ENCODE results near the gene DIP2B. TPM values are rescaled to one million over a fixed set of nuclear protein-coding genes. Genes with fewer than 3 reads are reported as not detected.

Gene DIP2B
- polyA plus RNA-seq, 2 of the 4 experiments (the other 2 are of a cell fraction), result 16.9 to 29.3 TPM

GRCh38 chr12:50718760-50719159, 214.0 kb downstream of the DIP2B start:
- H3K27ac ChIP-seq, result no peak overlapping the region
- H3K9me3 ChIP-seq, result no peaks in the 10 kb centered on the region
- H3K4me2 ChIP-seq, result no peak overlapping the region
- no peak overlapping the region for H3K4me3 ChIP-seq
- CTCF ChIA-PET, result interaction anchor here (1.9 kb wide), 1 partner anchor 16 kb away, joined by 6 read pairs; no protein-coding TSS in a partner anchor
- 93% methylated on average over 2 of the region's 2 CpGs for WGBS (ENCODE audit: missing lambda C conversion rate)
- POLR2A ChIA-PET, result no interaction called here
- DNase-seq (ENCODE audit: low read depth in 1 of 2, low spot score in 1 of 2) (no peak), ATAC-seq (no peak), FAIRE-seq (no peak)
- H3K4me1 ChIP-seq, result no peaks in the 10 kb centered on the region
- TF ChIP-seq NFE2L2 (conservative IDR thresholded peaks at IDR 0.05; ENCODE audit: low read length) (no peak), FOSL2 (IDR thresholded peaks at IDR 0.05) (no peak), FOSL2 (CRISPR knock-in tag; IDR thresholded peaks at IDR 0.05) (no peak), RCOR1 (IDR thresholded peaks at IDR 0.05; ENCODE audit: low read depth, low read length) (no peak), NR3C1 (IDR thresholded peaks at IDR 0.05) (no peak), RFX5 (IDR thresholded peaks at IDR 0.05) (no peak), CBX8 (IDR thresholded peaks at IDR 0.05) (no peak)

GRCh38 chr12:50720085-50720484, 215.3 kb downstream of the DIP2B start:
- ChIA-PET CTCF (interaction anchor here (0.6 to 2.4 kb wide), 5 partner anchors 15 to 236 kb away, joined by 3 to 12 read pairs (median 3); no protein-coding TSS in a partner anchor), POLR2A (no interaction called here)
- TF ChIP-seq MYC (IDR thresholded peaks at IDR 0.05; ENCODE audit: borderline replicate concordance, low read length), result no peak
- TF ChIP-seq ZFP36 (IDR thresholded peaks at IDR 0.05; ENCODE audit: borderline replicate concordance, partially characterized antibody), result no peak
- no peak for TF ChIP-seq CEBPB (IDR thresholded peaks at IDR 0.05)
- TF ChIP-seq POLR2AphosphoS2 (conservative IDR thresholded peaks at IDR 0.05; ENCODE audit: low read length), result no peak
- TF ChIP-seq NR3C1 (IDR thresholded peaks at IDR 0.05), result no peak
- no peak for TF ChIP-seq HMGXB4 (CRISPR knock-in tag; IDR thresholded peaks at IDR 0.05; ENCODE audit: borderline replicate concordance)
- TF ChIP-seq ESRRA (IDR thresholded peaks at IDR 0.05; ENCODE audit: borderline replicate concordance, low read length), result no peak
- TF ChIP-seq TP53 (CRISPR knock-in tag; IDR thresholded peaks at IDR 0.05), result no peak
- TF ChIP-seq PHF8 (IDR thresholded peaks at IDR 0.05; ENCODE audit: borderline replicate concordance, low read depth), result no peak
- TF ChIP-seq TFCP2L1 (CRISPR knock-in tag; IDR thresholded peaks at IDR 0.05), result no peak
- no peak for TF ChIP-seq JUNB (IDR thresholded peaks at IDR 0.05)
- WGBS (ENCODE audit: missing lambda C conversion rate), result 77% methylated on average over 3 of the region's 3 CpGs
- Histone ChIP-seq H3K27ac (no peak overlapping the region), H3K4me1 (no peaks in the 10 kb centered on the region), H3K4me2 (no peak overlapping the region), H3K4me3 (no peak overlapping the region), H3K9me3 (no peaks in the 10 kb centered on the region)
- no peak for FAIRE-seq
- DNase-seq (ENCODE audit: low read depth in 1 of 2, low spot score in 1 of 2), result no peak
- ATAC-seq, result no peak

GRCh38 chr12:50720501-50720900, 215.7 kb downstream of the DIP2B start:
- ChIA-PET CTCF (interaction anchor here (0.6 to 2.4 kb wide), 3 partner anchors 14 to 76 kb away, joined by 3 to 12 read pairs (median 3); no protein-coding TSS in a partner anchor), POLR2A (no interaction called here)
- Histone ChIP-seq H3K9me3 (no peaks in the 10 kb centered on the region), H3K4me1 (no peaks in the 10 kb centered on the region), H3K4me2 (no peak overlapping the region), H3K4me3 (no peak overlapping the region), H3K27ac (no peak overlapping the region)
- no peak for ATAC-seq
- whole genome bisulfite sequencing (ENCODE audit: missing lambda C conversion rate), result 75% methylated on average over 5 of the region's 5 CpGs
- FAIRE-seq, result no peak
- no peak for DNase-seq (ENCODE audit: low read depth in 1 of 2, low spot score in 1 of 2)
- TF ChIP-seq MAX (IDR thresholded peaks at IDR 0.05) (no peak), CBX2 (IDR thresholded peaks at IDR 0.05; ENCODE audit: borderline replicate concordance, low read depth) (no peak), TFCP2L1 (CRISPR knock-in tag; IDR thresholded peaks at IDR 0.05) (no peak), E2F6 (IDR thresholded peaks at IDR 0.05; ENCODE audit: borderline replicate concordance, low read depth) (no peak), RARB (CRISPR knock-in tag; IDR thresholded peaks at IDR 0.05) (no peak), JUNB (IDR thresholded peaks at IDR 0.05) (no peak), CBX8 (IDR thresholded peaks at IDR 0.05) (no peak), ZC3H11A (IDR thresholded peaks at IDR 0.05) (no peak), FOSL2 (IDR thresholded peaks at IDR 0.05) (no peak), FOSL2 (CRISPR knock-in tag; IDR thresholded peaks at IDR 0.05) (no peak), KDM1A (IDR thresholded peaks at IDR 0.05; ENCODE audit: low read depth) (no peak), POLR2A (IDR thresholded peaks at IDR 0.05; ENCODE audit: low read length) (no peak), RNF2 (IDR thresholded peaks at IDR 0.05; ENCODE audit: borderline replicate concordance, low read depth) (no peak), HOXB5 (CRISPR knock-in tag; IDR thresholded peaks at IDR 0.05) (no peak), ZFP36 (IDR thresholded peaks at IDR 0.05; ENCODE audit: borderline replicate concordance, partially characterized antibody) (no peak), MAFK (IDR thresholded peaks at IDR 0.05; ENCODE audit: partially characterized antibody) (no peak)

All from A549 (cell line).